Stimulated activated CD4-positive, alpha-beta T cell treated with anti-CD3 and anti-CD28 coated beads, TNF-alpha, amount 100 ng/mL, for 24 hours (primary cell): ENCODE results near the gene NCAM2.
A peak's percentile ranks its signal among the peaks of the same experiment; 100 is the strongest.
"Not testable (repeated sequence)": the region's sequence is repeated elsewhere in the genome, so short reads cannot be mapped to it uniquely, and the experiment has no call there.

Source experiments
- DNase-seq, 3 experiments: peaks; one replicate each; pipeline ENCODE4 v3.0.0-alpha.2; 2020; ENCODE audit warnings: low read depth in 3 of 3

NCAM2 gene

GRCh38 chr21:21102896-21103295, 104.7 kb downstream of the NCAM2 start:
- DNase-seq = no peak

GRCh38 chr21:21103692-21104091, 105.5 kb downstream of the NCAM2 start:
- no peak for DNase-seq

- no peak for DNase-seq
These were observed 111.5 kb downstream of the NCAM2 start for GRCh38 chr21:21109736-21110135.

GRCh38 chr21:21111309-21111920, 113.2 kb downstream of the NCAM2 start:
- DNase-seq = no peak

- DNase-seq = no peak
These were observed 116.3 kb downstream of the NCAM2 start for GRCh38 chr21:21114461-21114860.

- no peak for DNase-seq
These were observed 120.9 kb downstream of the NCAM2 start for GRCh38 chr21:21119091-21119490.

- no peak for DNase-seq
These were observed 124.5 kb downstream of the NCAM2 start for GRCh38 chr21:21122680-21123079.

GRCh38 chr21:21132390-21132789, 134.2 kb downstream of the NCAM2 start:
- DNase-seq = no peak

- DNase-seq = no peak
These were observed 139.8 kb downstream of the NCAM2 start for GRCh38 chr21:21137986-21138385.

- no peak for DNase-seq
These were observed 148.6 kb downstream of the NCAM2 start for GRCh38 chr21:21146587-21147373.

- no peak for DNase-seq
These were observed 149.2 kb downstream of the NCAM2 start for GRCh38 chr21:21147374-21147745.

- no peak for DNase-seq
These were observed 149.8 kb downstream of the NCAM2 start for GRCh38 chr21:21148009-21148408.

GRCh38 chr21:21148514-21148913, 150.3 kb downstream of the NCAM2 start:
- no peak for DNase-seq

- not testable (repeated sequence) for DNase-seq
These were observed 151.2 kb downstream of the NCAM2 start for GRCh38 chr21:21149445-21149844.

- DNase-seq = no peak
These were observed 153.0 kb downstream of the NCAM2 start for GRCh38 chr21:21151231-21151630.

GRCh38 chr21:21156397-21156796, 158.2 kb downstream of the NCAM2 start:
- no peak for DNase-seq

GRCh38 chr21:21156957-21157356, 158.7 kb downstream of the NCAM2 start:
- no peak for DNase-seq

- DNase-seq = no peak
These were observed 160.2 kb downstream of the NCAM2 start for GRCh38 chr21:21158376-21158918.

GRCh38 chr21:21159253-21159899, 161.2 kb downstream of the NCAM2 start:
- no peak for DNase-seq

GRCh38 chr21:21162786-21163185, 164.6 kb downstream of the NCAM2 start:
- DNase-seq = no peak

- peak in 1 of 3 experiments; percentile 6 for DNase-seq
These were observed 165.7 kb downstream of the NCAM2 start for GRCh38 chr21:21163904-21164303.

- no peak for DNase-seq
These were observed 166.9 kb downstream of the NCAM2 start for GRCh38 chr21:21165063-21165645.
